GM13977 (cell line): Measurements from ENCODE around the gene TAF9.
A peak's percentile ranks its signal among the peaks of the same experiment; 100 is the strongest.
"Not testable (repeated sequence)": the region's sequence is repeated elsewhere in the genome, so short reads cannot be mapped to it uniquely, and the experiment has no call there.

ENCODE experiments used
- DNase-seq: peaks from one replicate; pipeline ENCODE4 v3.0.0; 2012; ENCODE audit warnings: low spot score
- in situ Hi-C: fragments of 300-500 bp; cut with MboI; formaldehyde crosslinking; loops from one replicate; pipeline ENCODE4 v1.12.0; 2022; ENCODE audit warnings: low sequenced_read_pairs, low pct_unique_long_range_greater_than_20kb, mixed read lengths, inconsistent platforms; ENCODE audit not compliant: unreplicated experiment
- TF ChIP-seq, protein P1 (sequence below): IDR thresholded peaks from 2 replicates; pipeline ENCODE4 v1.5.1; 2012; ENCODE audit warnings: mild to moderate bottlenecking, control low read depth; ENCODE audit not compliant: insufficient read depth; ENCODE audit errors: extremely low read depth, missing control alignments

The TAF9 gene

DNA sequence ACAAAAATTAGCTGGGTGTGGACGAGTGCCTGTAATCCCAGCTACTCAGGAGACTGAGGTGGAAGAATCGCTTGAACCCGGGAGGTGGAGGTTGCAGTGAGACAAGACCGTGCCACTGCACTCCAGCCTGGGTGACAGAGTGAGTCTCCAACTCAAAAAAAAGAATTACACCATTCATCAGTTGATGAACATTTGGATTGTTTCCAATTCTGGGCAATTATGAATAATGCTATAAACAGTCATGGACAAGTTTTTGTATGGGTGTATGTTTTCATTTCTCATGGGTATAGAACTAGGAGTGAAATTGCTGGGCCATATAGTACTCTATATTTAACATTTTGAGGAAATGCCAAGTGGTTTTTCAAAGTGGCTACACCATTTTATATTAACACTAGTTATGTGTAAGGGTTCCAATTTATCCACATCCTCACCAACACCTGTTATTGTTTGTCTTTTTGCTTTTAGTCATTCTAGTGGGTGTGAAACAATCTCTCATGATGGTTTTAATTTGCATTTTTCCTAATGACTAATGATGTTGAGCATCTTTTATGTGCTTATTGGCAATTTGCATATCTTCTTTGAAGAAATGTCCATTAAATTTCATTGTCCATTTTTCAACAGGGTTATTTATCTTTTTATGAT is 27.7 kb downstream of the TAF9 start:
- TF ChIP-seq, protein P1, sequence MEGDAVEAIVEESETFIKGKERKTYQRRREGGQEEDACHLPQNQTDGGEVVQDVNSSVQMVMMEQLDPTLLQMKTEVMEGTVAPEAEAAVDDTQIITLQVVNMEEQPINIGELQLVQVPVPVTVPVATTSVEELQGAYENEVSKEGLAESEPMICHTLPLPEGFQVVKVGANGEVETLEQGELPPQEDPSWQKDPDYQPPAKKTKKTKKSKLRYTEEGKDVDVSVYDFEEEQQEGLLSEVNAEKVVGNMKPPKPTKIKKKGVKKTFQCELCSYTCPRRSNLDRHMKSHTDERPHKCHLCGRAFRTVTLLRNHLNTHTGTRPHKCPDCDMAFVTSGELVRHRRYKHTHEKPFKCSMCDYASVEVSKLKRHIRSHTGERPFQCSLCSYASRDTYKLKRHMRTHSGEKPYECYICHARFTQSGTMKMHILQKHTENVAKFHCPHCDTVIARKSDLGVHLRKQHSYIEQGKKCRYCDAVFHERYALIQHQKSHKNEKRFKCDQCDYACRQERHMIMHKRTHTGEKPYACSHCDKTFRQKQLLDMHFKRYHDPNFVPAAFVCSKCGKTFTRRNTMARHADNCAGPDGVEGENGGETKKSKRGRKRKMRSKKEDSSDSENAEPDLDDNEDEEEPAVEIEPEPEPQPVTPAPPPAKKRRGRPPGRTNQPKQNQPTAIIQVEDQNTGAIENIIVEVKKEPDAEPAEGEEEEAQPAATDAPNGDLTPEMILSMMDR: no peak
- in situ Hi-C loops: no loop called here
- no peak for DNase-seq

DNA sequence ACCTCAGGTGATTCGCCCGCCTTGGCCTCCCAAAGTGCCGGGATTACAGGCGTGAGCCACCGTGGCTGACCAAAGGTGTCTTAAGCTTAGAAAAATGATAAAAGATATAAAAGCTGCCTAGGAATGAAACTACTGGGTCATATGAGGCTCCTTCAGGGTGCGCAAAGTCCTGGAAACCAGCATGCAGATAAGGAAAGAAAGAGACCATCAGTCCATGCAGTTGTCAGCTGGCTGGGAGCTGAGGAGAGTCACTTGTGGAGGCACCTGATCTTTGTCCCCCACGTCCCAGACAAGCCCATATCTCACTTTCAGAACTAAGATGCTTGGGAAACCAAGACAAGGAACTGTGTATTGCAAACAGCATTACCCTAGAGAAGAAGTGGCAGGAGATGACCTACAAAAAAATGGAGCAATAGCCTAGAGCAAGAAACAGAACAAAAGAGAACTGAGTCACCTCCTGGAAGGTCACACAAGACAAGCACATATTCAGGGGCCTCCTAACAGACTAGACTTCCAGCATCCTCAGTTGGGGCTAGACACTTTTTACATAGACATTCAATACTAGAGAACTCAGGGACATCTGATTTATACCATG is 33.9 kb downstream of the TAF9 start:
- in situ Hi-C loops: no loop called here
- TF ChIP-seq, protein P1: no peak
- no peak for DNase-seq

DNA sequence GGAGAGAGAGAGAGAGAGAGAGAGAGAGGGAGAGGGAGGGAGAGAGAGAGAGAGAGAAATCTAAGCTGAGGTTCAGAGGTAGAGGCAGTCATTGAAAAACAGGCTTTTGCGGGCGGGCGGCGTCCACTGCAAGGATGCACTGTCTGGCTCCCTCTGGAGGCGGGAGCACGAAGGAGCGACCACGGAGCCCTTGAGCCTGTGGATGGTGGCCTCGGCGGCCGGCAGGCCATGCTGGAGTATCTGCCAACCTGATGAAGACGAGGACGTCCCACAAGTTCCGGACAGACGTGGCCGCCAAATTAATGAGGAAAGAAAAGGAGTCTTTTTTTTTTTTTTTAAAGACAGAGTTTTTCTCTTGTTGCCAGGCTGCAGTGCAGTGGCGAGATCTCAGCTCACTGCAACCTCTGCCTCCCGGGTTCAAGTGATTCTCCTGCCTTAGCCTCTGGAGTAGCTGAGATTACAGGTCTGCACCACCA is 34.5 kb downstream of the TAF9 start:
- TF ChIP-seq, protein P1: peak; percentile 90
- DNase-seq: peak; percentile 81

DNA sequence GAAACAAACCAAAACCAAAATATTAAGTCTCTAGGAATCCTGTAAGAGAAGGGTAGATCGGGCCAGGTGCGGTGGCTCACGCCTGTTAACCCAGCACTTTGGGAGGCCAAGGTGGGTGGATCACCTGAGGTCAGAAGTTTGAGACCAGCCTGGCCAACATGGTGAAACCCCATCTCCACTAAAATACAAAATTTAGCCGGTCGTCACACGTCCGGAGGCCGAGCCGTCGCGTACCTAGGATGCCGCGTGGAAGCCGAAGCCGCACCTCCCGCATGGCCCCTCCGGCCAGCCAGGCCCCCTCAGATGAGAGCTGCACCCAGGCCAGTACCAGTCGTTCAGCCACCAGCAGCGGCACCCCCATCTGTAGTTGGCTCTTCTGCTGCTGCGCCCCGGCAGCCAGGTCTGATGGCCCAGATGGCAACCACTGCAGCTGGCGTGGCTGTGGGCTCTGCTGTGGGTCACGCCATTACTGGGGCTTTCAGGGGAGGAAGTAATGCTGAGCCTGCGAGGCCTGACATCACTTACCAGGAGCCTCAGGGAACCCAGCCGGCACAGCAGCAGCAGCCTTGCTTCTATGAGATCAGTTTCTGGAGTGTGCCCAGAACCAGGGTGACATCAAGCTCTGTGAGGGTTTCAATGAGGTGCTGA is 35.5 kb downstream of the TAF9 start:
- DNase-seq, in situ Hi-C loops: not testable (repeated sequence)

More for the DNA sequence above, 34.5 kb downstream of the TAF9 start:
- in situ Hi-C loops: no loop called here

DNA sequence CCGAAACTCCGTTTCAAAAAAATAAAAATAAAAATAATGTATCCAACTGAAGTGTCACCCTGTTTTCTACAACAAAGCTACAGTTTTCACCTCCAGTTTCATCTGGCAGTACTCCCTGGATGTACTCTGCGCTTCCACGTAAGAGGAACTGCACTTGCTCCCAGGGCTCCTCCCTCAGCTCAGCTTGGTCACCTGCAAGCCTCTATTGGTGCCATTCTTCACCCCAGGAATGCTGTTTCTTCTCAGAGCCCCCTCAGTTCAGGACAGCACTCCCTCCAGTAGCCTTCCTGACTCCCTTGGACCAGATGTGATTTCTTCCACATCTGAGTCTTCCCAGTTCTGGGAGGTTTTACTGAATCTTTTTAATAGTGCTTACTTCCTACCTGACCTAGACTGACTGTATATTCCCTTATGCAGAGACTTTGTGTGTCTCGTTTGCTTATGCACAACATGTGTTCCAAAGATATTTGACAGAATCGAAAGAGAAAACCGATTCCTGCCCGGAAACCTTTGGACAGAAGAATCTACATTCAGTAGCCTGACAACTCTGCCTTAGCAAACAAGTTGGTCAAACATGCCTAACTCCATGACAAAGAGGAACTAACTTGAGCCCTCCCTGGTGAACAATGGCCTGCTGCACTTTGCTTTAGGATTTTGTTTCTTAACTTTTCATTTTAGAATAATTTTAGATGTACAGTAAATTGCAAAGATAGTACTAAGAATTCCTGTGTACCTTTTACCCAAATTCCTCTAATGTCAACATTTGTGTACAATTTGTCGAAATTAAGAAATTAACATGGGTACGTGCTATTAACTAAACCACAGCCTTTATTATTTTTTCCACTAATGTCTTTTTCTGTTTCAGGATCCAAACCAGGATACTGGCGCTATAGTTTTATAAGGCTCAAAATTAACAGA is 37.5 kb downstream of the TAF9 start:
- in situ Hi-C loops: no loop called here
- TF ChIP-seq, protein P1: no peak
- DNase-seq: no peak

DNA sequence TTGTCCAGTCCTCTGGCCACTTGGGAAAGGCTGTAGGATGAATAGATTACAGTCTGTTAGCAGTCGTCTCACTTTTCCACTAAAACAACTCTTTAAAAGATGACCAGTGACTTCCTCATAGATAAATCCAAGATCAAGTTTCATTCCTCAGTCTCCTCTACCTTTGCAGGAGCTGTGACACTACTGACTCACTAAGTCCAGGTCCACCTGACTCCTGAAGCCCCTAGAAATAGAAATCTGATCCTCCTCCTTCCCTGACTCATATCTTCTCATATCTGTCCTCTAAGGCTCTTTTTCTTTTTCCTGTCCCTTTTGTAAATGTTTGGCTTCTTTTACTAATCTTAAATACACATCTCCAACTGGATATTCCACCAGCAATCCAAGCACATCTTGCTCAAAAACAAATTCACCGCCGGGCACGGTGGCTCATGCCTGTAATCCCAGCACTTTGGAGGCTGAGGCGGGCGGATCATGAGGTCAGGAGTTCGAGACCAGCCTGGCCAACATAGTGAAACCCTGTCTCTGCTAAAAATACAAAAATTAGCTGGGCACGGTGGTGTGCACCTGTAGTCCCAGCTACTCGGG is 39.3 kb downstream of the TAF9 start:
- in situ Hi-C loops: no loop called here
- TF ChIP-seq, protein P1: no peak
- no peak for DNase-seq
